ENCODE results near the gene SUSD6.

Gene SUSD6

GRCh38 chr14:69611172-69612013, at the start of gene SUSD6:
Gene SUSD6, plus strand, starts transcription at chr14:69611596. Its CDS starts 46,997 bp downstream, at chr14:69658593.
- DNase-seq: peak; percentile 92

GRCh38 chr14:69561893-69562292, 49.5 kb upstream of the SUSD6 start:
- DNase-seq: no peak

GRCh38 chr14:69567563-69567962, 43.8 kb upstream of the SUSD6 start:
- DNase-seq: no peak

GRCh38 chr14:69569859-69570258, 41.5 kb upstream of the SUSD6 start:
- no peak for DNase-seq

- DNase-seq: no peak
Measured at GRCh38 chr14:69570836-69571330, 40.5 kb upstream of the SUSD6 start.

- no peak for DNase-seq
Measured at GRCh38 chr14:69571449-69572029, 39.9 kb upstream of the SUSD6 start.

- no peak for DNase-seq
Measured at GRCh38 chr14:69572030-69572840, 39.2 kb upstream of the SUSD6 start.

- DNase-seq: no peak
Measured at GRCh38 chr14:69572841-69573135, 38.6 kb upstream of the SUSD6 start.

- DNase-seq: no peak
Measured at GRCh38 chr14:69573205-69573830, 38.1 kb upstream of the SUSD6 start.

- peak; percentile 80 for DNase-seq
Measured at GRCh38 chr14:69573831-69574262, 37.5 kb upstream of the SUSD6 start.

GRCh38 chr14:69574263-69574953, 37.0 kb upstream of the SUSD6 start, which contains the start of gene CCDC177:
Gene CCDC177, minus strand, starts transcription at chr14:69574871. Its CDS starts 1,249 bp downstream, at chr14:69573622.
- DNase-seq: peak; percentile 77

GRCh38 chr14:69574954-69575295, 36.5 kb upstream of the SUSD6 start:
- no peak for DNase-seq

- no peak for DNase-seq
Measured at GRCh38 chr14:69579476-69579875, 31.9 kb upstream of the SUSD6 start.

- DNase-seq: no peak
Measured at GRCh38 chr14:69580009-69580577, 31.3 kb upstream of the SUSD6 start.

GRCh38 chr14:69581316-69581935, 30.0 kb upstream of the SUSD6 start:
- no peak for DNase-seq

GRCh38 chr14:69582212-69582611, 29.2 kb upstream of the SUSD6 start:
- no peak for DNase-seq

GRCh38 chr14:69582829-69583228, 28.6 kb upstream of the SUSD6 start:
- DNase-seq: no peak

GRCh38 chr14:69584389-69584788, 27.0 kb upstream of the SUSD6 start:
- no peak for DNase-seq

- DNase-seq: no peak
Measured at GRCh38 chr14:69586404-69586803, 25.0 kb upstream of the SUSD6 start.

- no peak for DNase-seq
Measured at GRCh38 chr14:69587389-69587788, 24.0 kb upstream of the SUSD6 start.

GRCh38 chr14:69591317-69591716, 20.1 kb upstream of the SUSD6 start:
- no peak for DNase-seq
